Activated T-helper 1 cell treated with anti-CD3 and anti-CD28 coated beads, Interleukin-12 subunit alpha, Interleukin-12 subunit beta, Interleukin-2, Interleukin-4 antibody, amounts not matched to agents 30 ng/mL and 10 ng/mL and 1 ng/mL, durations not matched to agents 14 hours and 24 hours and 36 hours (primary cell): ENCODE data around the gene CASP6. TPM values are rescaled to one million over a fixed set of nuclear protein-coding genes. Genes with fewer than 3 reads are reported as not detected.

Experiments
- DNase-seq: peaks from one replicate; pipeline ENCODE4 v3.0.0; 2021; ENCODE audit warnings: low spot score
- H3K27ac Mint-ChIP-seq: one replicate; pipeline ENCODE4 v1.8.0; 2021; ENCODE audit warnings: mild to moderate bottlenecking, mixed read lengths
- H3K27me3 Mint-ChIP-seq: one replicate; pipeline ENCODE4 v1.8.0; 2022; ENCODE audit warnings: mild to moderate bottlenecking, moderate library complexity, mixed read lengths; ENCODE audit not compliant: insufficient read depth
- H3K36me3 Mint-ChIP-seq: one replicate; pipeline ENCODE4 v1.8.0; 2021; ENCODE audit warnings: low read depth, mixed read lengths
- H3K4me1 Mint-ChIP-seq: one replicate; pipeline ENCODE4 v1.8.0; 2021; ENCODE audit warnings: low read depth, mixed read lengths
- H3K4me3 Mint-ChIP-seq: one replicate; pipeline ENCODE4 v1.8.0; 2021; ENCODE audit warnings: mild to moderate bottlenecking, moderate library complexity, mixed read lengths
- H3K9me3 Mint-ChIP-seq: one replicate; pipeline ENCODE4 v1.8.0; 2021; ENCODE audit warnings: mixed read lengths
- intact Hi-C: fragments of 100-400 bp; cut with micrococcal nuclease; formaldehyde crosslinking; loops from one replicate; pipeline ENCODE4 v1.15.1; 2024
- total RNA-seq: library from RNA; stranded (reverse); gene quantifications from 2 replicates; pipeline ENCODE4 v1.2.3, GENCODE V29; 2022

The CASP6 gene
- total RNA-seq = 29.5 and 32.9 TPM in 2 replicates

GRCh38 chr4:109702950-109703663 lies at the start of gene CASP6:
Gene CASP6 (minus strand): TSS chr4:109703445. CDS start chr4:109703395, 50 bp downstream.
- Mint-ChIP-seq H3K4me1 (peaks cover 45% of the 10 kb centered on the region), H3K9me3 (no peaks in the 10 kb centered on the region), H3K27me3 (no peaks in the 10 kb centered on the region), H3K27ac (peak within 1 kb of the TSS; percentile 93), H3K36me3 (peaks cover 18% of the 10 kb centered on the region), H3K4me3 (peak within 1 kb of the TSS; percentile 85)
- intact Hi-C loops = loop anchor here (1.0 to 2.0 kb wide), 9 partner anchors 12 to 281 kb away; partner anchors contain the start of genes GAR1 and SEC24B
- DNase-seq = peak; percentile 68

DNA sequence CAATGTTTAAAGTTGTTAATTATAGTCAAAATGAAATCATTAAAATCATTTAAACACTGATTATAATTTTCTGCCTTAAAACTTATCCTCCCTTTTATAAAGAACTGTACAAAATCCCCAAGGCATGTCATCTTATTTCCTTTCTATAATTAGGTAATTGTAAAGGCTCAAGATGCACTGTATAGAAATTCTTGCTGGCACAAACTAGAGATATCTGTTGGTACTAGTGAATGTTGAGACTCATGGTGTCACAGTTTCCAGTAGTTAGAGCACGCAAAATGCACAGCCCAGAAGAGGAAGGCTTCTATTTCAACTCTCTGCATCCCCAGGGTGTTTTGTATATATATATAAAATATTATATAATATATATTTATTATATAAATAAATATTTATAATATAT lies 49.3 kb upstream of the CASP6 start:
- H3K4me3 Mint-ChIP-seq = no peak overlapping the region
- peak overlapping the region; percentile 1 for H3K27ac Mint-ChIP-seq
- peaks cover 9% of the 10 kb centered on the region for H3K27me3 Mint-ChIP-seq
- DNase-seq = no peak
- H3K4me1 Mint-ChIP-seq = no peaks in the 10 kb centered on the region
- intact Hi-C loops = loop anchor here (5.0 kb wide), 1 partner anchor 65 kb away; the partner anchor contains the start of gene GAR1
- no peaks in the 10 kb centered on the region for H3K9me3 Mint-ChIP-seq
- H3K36me3 Mint-ChIP-seq = no peaks in the 10 kb centered on the region

GRCh38 chr4:109751852-109752251 lies 48.6 kb upstream of the CASP6 start:
- no peaks in the 10 kb centered on the region for H3K36me3 Mint-ChIP-seq
- no peak overlapping the region for H3K4me3 Mint-ChIP-seq
- H3K27ac Mint-ChIP-seq = no peak overlapping the region
- intact Hi-C loops = loop anchor here (5.0 kb wide), 1 partner anchor 65 kb away; the partner anchor contains the start of gene GAR1
- no peaks in the 10 kb centered on the region for H3K9me3 Mint-ChIP-seq
- peaks cover 7% of the 10 kb centered on the region for H3K27me3 Mint-ChIP-seq
- no peak for DNase-seq
- no peaks in the 10 kb centered on the region for H3K4me1 Mint-ChIP-seq

- no peak overlapping the region for H3K4me3 Mint-ChIP-seq
- no peaks in the 10 kb centered on the region for H3K36me3 Mint-ChIP-seq
- H3K4me1 Mint-ChIP-seq = no peaks in the 10 kb centered on the region
- no peak overlapping the region for H3K27ac Mint-ChIP-seq
- peaks cover 9% of the 10 kb centered on the region for H3K27me3 Mint-ChIP-seq
- no peak for DNase-seq
- intact Hi-C loops = loop anchor here (5.0 kb wide), 1 partner anchor 67 kb away; the partner anchor contains the start of gene GAR1
- no peaks in the 10 kb centered on the region for H3K9me3 Mint-ChIP-seq
These were observed 47.5 kb upstream of the CASP6 start for GRCh38 chr4:109750652-109751244.

DNA sequence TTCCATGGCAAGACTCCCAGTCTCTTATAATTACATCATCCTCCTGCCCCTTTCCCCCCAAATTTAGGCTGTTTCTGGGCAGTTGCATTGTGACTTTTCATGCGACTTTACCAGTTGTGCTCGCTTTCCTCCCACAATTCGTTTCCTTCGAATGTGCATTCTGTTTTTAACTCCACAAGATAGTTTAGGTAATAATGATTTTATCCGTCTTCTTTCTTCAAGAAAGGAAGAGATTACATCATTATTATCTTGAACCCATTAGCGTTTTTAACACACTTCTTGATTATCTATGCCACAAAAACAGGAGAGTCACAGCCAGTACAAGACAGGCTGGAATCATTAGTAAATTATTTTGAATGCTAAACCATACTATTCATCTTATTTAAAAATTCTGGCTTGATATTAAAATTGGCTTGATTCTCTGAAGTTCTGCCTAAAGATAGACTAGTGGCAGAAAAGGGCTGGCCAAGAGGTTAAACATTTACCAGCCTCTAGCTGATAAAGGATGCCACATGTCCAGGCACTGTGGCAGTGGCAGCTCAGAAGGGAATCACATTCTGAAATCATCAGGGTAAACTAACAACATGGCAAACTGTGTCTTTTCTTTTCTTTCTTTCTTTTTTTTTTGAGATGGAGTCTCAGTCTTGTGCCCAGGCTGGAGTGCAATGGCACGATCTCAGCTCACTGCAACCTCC lies 46.3 kb upstream of the CASP6 start:
- Mint-ChIP-seq H3K4me3 (no peak overlapping the region), H3K27ac (no peak overlapping the region), H3K36me3 (no peaks in the 10 kb centered on the region), H3K4me1 (no peaks in the 10 kb centered on the region), H3K9me3 (no peaks in the 10 kb centered on the region), H3K27me3 (peaks cover 10% of the 10 kb centered on the region)
- DNase-seq = no peak
- intact Hi-C loops = loop anchor here (5.0 kb wide), 1 partner anchor 68 kb away; the partner anchor contains the start of gene GAR1

DNA sequence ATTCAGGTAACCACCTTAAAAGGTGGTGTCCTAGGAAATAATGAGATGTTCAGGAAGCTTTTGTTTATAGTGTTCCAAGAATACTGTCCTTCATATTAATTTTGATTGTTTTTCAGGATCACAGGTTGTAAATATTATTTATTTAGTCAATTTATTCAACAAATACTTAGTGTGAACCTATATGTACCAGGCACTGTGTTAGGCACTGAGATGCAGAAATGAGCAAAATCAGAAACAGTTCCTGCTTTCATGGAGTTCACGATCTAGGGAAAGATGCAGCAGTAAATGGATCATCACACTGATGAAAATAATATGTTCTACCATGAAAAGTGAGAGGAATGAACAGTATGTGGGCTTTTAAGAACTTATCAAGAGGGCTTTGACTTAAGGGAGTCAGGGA lies 44.9 kb upstream of the CASP6 start:
- no peaks in the 10 kb centered on the region for H3K4me1 Mint-ChIP-seq
- no peak for DNase-seq
- H3K27me3 Mint-ChIP-seq = peaks cover 13% of the 10 kb centered on the region
- no peaks in the 10 kb centered on the region for H3K36me3 Mint-ChIP-seq
- H3K4me3 Mint-ChIP-seq = no peak overlapping the region
- H3K9me3 Mint-ChIP-seq = no peaks in the 10 kb centered on the region
- intact Hi-C loops = no loop called here
- no peak overlapping the region for H3K27ac Mint-ChIP-seq

- H3K9me3 Mint-ChIP-seq = no peaks in the 10 kb centered on the region
- no peaks in the 10 kb centered on the region for H3K36me3 Mint-ChIP-seq
- no peak overlapping the region for H3K4me3 Mint-ChIP-seq
- H3K27ac Mint-ChIP-seq = no peak overlapping the region
- H3K4me1 Mint-ChIP-seq = no peaks in the 10 kb centered on the region
- intact Hi-C loops = no loop called here
- DNase-seq = no peak
- peaks cover 16% of the 10 kb centered on the region for H3K27me3 Mint-ChIP-seq
These were observed 43.5 kb upstream of the CASP6 start for GRCh38 chr4:109746728-109747127.

- intact Hi-C loops = no loop called here
- Mint-ChIP-seq H3K4me1 (no peaks in the 10 kb centered on the region), H3K27me3 (peaks cover 16% of the 10 kb centered on the region), H3K9me3 (no peaks in the 10 kb centered on the region), H3K4me3 (no peak overlapping the region), H3K36me3 (no peaks in the 10 kb centered on the region), H3K27ac (no peak overlapping the region)
- no peak for DNase-seq
These were observed 42.6 kb upstream of the CASP6 start for GRCh38 chr4:109745830-109746229.

- H3K27me3 Mint-ChIP-seq = peaks cover 13% of the 10 kb centered on the region
- H3K4me3 Mint-ChIP-seq = no peak overlapping the region
- no peak overlapping the region for H3K27ac Mint-ChIP-seq
- no peaks in the 10 kb centered on the region for H3K36me3 Mint-ChIP-seq
- no peaks in the 10 kb centered on the region for H3K9me3 Mint-ChIP-seq
- intact Hi-C loops = no loop called here
- no peaks in the 10 kb centered on the region for H3K4me1 Mint-ChIP-seq
- no peak for DNase-seq
These were observed 36.3 kb upstream of the CASP6 start for GRCh38 chr4:109739547-109739946.

DNA sequence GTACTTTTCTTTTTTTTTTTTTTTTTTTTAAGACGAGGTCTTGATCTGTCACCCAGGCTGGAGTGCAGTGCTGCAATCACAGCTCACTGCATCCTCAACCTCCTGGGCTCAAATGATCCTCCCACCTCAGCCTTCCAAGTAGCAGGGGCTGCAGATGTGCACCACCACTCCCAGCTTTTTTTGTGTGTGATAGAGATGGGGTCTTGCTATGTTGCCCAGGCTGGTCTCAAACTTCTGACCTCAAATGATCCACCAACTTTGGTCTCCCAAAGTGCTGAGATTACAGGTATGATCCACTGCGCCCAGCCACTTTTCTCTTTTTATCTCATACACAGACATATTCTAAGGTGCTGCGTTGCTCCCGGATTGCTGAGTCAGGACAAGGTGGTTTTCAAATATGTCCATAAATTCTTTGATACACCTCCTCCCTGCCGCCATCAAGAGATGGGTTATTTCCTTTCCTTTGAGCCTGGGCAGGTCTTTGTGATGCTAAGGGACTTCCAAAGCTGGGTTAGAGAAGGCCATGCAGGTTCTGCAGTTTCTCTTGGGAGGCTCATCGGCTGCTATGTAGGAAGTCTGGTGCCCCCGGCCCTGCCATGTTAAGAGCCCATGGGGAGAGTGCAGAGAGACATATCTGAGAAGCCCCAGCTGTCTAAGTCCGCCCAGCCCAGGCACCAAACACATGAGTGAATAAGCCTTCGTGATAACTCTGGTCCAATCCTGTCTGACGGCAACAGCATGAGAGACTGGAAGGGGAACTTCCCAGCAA lies 35.0 kb upstream of the CASP6 start:
- Mint-ChIP-seq H3K4me3 (no peak overlapping the region), H3K36me3 (no peaks in the 10 kb centered on the region), H3K9me3 (no peaks in the 10 kb centered on the region), H3K27ac (no peak overlapping the region), H3K27me3 (peaks cover 11% of the 10 kb centered on the region), H3K4me1 (no peaks in the 10 kb centered on the region)
- intact Hi-C loops = no loop called here
- no peak for DNase-seq

GRCh38 chr4:109735566-109736365 lies 32.5 kb upstream of the CASP6 start:
- DNase-seq = no peak
- Mint-ChIP-seq H3K27me3 (peaks cover 8% of the 10 kb centered on the region), H3K4me1 (no peaks in the 10 kb centered on the region), H3K4me3 (no peak overlapping the region), H3K27ac (no peak overlapping the region), H3K9me3 (no peaks in the 10 kb centered on the region), H3K36me3 (no peaks in the 10 kb centered on the region)
- intact Hi-C loops = no loop called here

DNA sequence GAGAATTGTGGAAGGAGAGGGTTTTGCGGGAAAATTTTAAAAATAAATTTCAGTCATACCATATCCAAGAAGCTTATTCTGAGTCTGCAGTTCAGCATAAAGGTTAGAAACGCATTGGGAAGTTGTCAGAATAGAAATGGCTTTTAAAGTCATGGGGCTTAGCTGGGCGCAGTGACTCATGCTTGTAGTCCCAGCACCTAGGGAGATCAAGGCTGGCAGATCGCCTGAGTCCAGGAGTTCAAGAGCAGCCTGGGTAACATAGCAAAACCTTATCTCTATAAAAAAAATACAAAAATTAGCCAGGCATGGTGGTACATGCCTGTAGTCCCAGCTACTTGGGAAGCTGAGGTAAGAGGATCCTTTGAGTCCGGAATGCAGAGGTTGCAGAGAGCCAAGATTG lies 30.5 kb upstream of the CASP6 start:
- intact Hi-C loops = no loop called here
- Mint-ChIP-seq H3K27ac (no peak overlapping the region), H3K4me3 (no peak overlapping the region)

More for the DNA sequence above, 30.5 kb upstream of the CASP6 start:
- Mint-ChIP-seq H3K9me3 (no peaks in the 10 kb centered on the region), H3K36me3 (no peaks in the 10 kb centered on the region), H3K27me3 (peaks cover 2% of the 10 kb centered on the region), H3K4me1 (peaks cover 12% of the 10 kb centered on the region)
- no peak for DNase-seq
